Thymus (tissue), 11 donors: Measurements from ENCODE around the gene ACP7. TPM values are rescaled to one million over a fixed set of nuclear protein-coding genes. Genes with fewer than 3 reads are reported as not detected.

ENCODE experiments used
- DNase-seq, 9 donors: peaks; one replicate each; pipeline ENCODE4 v3.0.0-alpha.2; 2013; ENCODE audit warnings: low spot score in 9 of 9, low read depth in 6 of 9, missing footprints in 1 of 9
- H3K27ac ChIP-seq, 2 donors: one replicate each; pipeline ENCODE4 v1.5.1; 2013; ENCODE audit warnings: control low read depth in 1 of 2, low read depth in 1 of 2, low read length in 1 of 2, mild to moderate bottlenecking in 1 of 2, moderate library complexity in 1 of 2
- H3K27me3 ChIP-seq, 2 donors: one replicate each; pipeline ENCODE4 v1.5.1; 2013; ENCODE audit warnings: low read length in 1 of 2; ENCODE audit not compliant: control insufficient read depth in 2 of 2, insufficient read depth in 1 of 2
- H3K36me3 ChIP-seq, 2 donors: one replicate each; pipeline ENCODE4 v1.5.1; 2013; ENCODE audit warnings: low read length in 1 of 2, mild to moderate bottlenecking in 1 of 2, moderate library complexity in 1 of 2; ENCODE audit not compliant: control insufficient read depth in 2 of 2, insufficient read depth in 2 of 2
- H3K4me1 ChIP-seq, 2 donors: one replicate each; pipeline ENCODE4 v1.5.1; 2013; ENCODE audit warnings: low read length in 2 of 2; ENCODE audit not compliant: control insufficient read depth in 2 of 2, insufficient read depth in 2 of 2
- H3K4me3 ChIP-seq, 2 donors: one replicate each; pipeline ENCODE4 v1.5.1; 2013; ENCODE audit warnings: low read length in 2 of 2, control low read depth in 1 of 2, mild to moderate bottlenecking in 1 of 2
- H3K9me3 ChIP-seq, 2 donors: one replicate each; pipeline ENCODE4 v1.5.1; 2013; ENCODE audit warnings: low read length in 1 of 2, mild to moderate bottlenecking in 1 of 2; ENCODE audit not compliant: control insufficient read depth in 2 of 2, insufficient read depth in 1 of 2
- WGBS: extraction: QIAGEN DNeasy Blood & Tissue Kit; methylation state at CpG from one replicate; pipeline ENCODE4 v1.1.7; 2013; 5-methylcytosine and 5-hydroxymethylcytosine counted together
- polyA plus RNA-seq: library from polyadenylated mRNA; stranded (reverse); fragments of 200-250 nt; gene quantifications from one replicate; pipeline ENCODE4 v1.2.3, GENCODE V29; 2013
- total RNA-seq: library from RNA; stranded (reverse); fragments of 120-200 nt; gene quantifications from one replicate; pipeline ENCODE4 v1.2.4, GENCODE V29; 2013
- donor health status: healthy.

Gene ACP7
- total and polyA plus RNA-seq, 2 donors = under 0.01 to 0.11 TPM

DNA sequence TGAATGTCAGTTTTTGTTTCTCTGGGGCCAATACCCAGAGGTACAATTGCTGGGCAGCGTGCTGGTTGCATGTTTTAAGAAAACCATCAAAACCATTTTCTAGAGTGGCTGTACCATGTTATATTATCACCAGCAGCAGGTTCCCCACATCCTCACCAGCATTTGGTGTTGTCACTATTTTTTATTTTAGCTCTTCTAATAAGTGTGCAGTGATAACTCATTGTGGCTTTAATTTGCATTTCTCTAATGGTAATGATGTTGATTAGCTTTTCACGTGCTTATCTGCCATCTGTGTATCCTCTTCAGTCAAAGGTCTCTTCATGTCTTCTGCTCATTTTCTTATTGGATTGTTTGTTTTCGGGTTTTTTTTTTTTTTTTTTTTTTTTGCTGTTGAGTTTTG, 63.3 kb downstream of the ACP7 start:
- 83% methylated on average over 3 of the region's 3 CpGs for WGBS
- no peak overlapping the region for H3K27ac ChIP-seq
- peaks cover 0 to 4% of the 10 kb centered on the region in 2 donors for H3K36me3 ChIP-seq
- no peak overlapping the region for H3K4me3 ChIP-seq
- H3K27me3 ChIP-seq = no peaks in the 10 kb centered on the region
- H3K9me3 ChIP-seq = no peaks in the 10 kb centered on the region
- H3K4me1 ChIP-seq = peaks cover 2 to 35% of the 10 kb centered on the region in 2 donors
- DNase-seq = no peak

DNA sequence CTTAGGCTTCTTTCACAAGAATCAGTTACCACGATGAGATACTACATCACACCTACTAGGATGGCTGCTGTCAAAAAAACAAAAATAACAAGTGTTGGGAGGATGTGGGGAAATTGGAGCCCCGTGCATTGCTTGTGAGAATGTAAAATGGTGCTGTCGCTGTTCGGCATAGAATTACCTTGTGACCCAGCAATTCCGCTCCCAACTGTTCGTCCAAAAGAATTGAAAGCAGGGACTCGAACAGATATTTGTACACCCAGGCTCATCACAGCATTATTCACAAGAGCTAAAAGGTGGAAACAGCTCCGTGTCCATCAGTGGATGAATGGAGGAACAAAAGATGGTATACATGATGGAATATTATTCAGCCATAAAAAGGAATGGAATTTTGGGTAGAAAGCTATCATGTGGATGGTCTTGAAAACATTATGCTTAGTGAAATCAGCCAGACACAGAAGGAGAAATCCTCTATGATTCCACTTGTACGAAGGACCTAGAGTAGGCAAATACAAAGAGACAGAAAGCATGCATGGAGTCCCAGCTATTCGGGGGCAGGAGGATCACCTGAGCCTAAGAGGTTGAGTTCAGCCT, 64.9 kb downstream of the ACP7 start:
- Histone ChIP-seq H3K36me3 (peaks cover 0 to 4% of the 10 kb centered on the region in 2 donors), H3K27me3 (no peaks in the 10 kb centered on the region), H3K9me3 (no peaks in the 10 kb centered on the region), H3K4me3 (no peak overlapping the region), H3K27ac (no peak overlapping the region), H3K4me1 (peaks cover 2 to 32% of the 10 kb centered on the region in 2 donors)
- WGBS = 97% methylated on average over 10 of the region's 10 CpGs
- no peak for DNase-seq

- Histone ChIP-seq H3K4me3 (no peak overlapping the region), H3K4me1 (peaks cover 2 to 30% of the 10 kb centered on the region in 2 donors), H3K27me3 (no peaks in the 10 kb centered on the region), H3K27ac (no peak overlapping the region), H3K36me3 (peaks cover 0 to 4% of the 10 kb centered on the region in 2 donors), H3K9me3 (no peaks in the 10 kb centered on the region)
- no peak for DNase-seq
- WGBS = 97% methylated on average over 8 of the region's 8 CpGs
These were observed 66.1 kb downstream of the ACP7 start for GRCh38 chr19:39150235-39150634.

DNA sequence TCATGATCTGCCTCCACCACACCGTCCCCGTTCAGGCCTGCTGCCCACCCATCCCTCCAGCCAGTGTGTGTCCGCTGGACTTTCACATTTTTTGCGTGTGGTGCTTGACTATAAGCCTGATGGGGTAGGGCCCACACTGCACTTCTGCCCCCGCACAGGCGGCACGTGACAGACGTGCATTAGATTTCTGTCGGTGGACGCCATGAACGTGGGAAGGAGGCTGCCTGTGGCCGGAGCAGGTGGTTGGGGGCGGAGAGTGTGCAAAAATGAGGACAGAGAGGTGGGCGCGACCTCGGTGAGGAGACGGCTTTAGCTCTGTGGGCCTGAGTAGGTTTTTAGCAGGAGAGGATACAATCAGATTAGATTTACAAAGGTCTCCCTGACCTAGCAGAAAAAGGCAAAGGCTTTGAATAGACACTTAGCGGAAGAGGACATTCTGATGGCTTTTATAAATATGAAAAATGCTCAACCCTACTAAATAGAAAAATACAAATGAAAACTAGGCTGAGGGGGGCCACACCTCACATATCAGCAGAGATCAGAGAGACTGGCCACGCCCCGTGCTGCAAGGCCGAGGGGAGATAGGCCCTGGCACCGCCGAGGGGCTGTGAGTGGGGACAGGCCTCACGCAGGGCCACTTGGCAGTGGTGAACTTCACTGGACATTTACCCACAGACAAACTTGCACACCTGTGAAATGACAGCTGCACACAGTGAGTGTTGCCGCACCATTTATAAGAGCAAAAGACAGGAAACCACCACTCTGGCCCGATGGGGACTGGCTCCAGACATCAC, 66.8 kb downstream of the ACP7 start:
- WGBS = 88% methylated on average over 26 of the region's 26 CpGs
- H3K4me1 ChIP-seq = peaks cover 2 to 29% of the 10 kb centered on the region in 2 donors
- DNase-seq = no peak
- H3K36me3 ChIP-seq = peaks cover 0 to 4% of the 10 kb centered on the region in 2 donors
- no peaks in the 10 kb centered on the region for H3K9me3 ChIP-seq
- H3K27ac ChIP-seq = no peak overlapping the region
- H3K27me3 ChIP-seq = no peaks in the 10 kb centered on the region
- no peak overlapping the region for H3K4me3 ChIP-seq

DNA sequence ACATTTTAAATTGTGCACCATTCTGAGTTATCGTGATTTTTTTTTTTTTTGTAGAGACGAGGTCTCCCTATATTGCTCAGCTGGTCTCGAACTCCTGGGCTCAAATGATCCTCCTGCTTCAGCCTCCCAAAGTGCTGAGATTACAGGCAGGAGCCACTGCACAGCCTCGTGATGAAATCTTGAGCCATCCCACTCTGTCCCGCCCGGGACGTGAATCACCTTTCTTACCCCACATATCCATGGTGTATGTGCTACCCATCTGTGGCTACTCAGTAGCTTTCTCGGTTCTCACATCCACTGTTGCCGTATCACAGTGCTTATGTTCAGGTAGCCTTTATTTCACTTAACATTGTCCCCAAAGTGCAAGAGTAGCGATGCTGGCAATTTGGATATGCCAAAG, 67.9 kb downstream of the ACP7 start:
- Histone ChIP-seq H3K27ac (no peak overlapping the region), H3K27me3 (no peaks in the 10 kb centered on the region), H3K4me3 (no peak overlapping the region), H3K4me1 (peaks cover 2 to 27% of the 10 kb centered on the region in 2 donors), H3K36me3 (peaks cover 0 to 4% of the 10 kb centered on the region in 2 donors), H3K9me3 (no peaks in the 10 kb centered on the region)
- DNase-seq = no peak
- 98% methylated on average over 10 of the region's 10 CpGs for WGBS

- Histone ChIP-seq H3K4me3 (no peak overlapping the region), H3K4me1 (peaks cover 2 to 25% of the 10 kb centered on the region in 2 donors), H3K36me3 (peaks cover 0 to 3% of the 10 kb centered on the region in 2 donors), H3K9me3 (no peaks in the 10 kb centered on the region), H3K27ac (no peak overlapping the region), H3K27me3 (no peaks in the 10 kb centered on the region)
- 95% methylated on average over 13 of the region's 13 CpGs for WGBS
- DNase-seq = no peak
These were observed 70.0 kb downstream of the ACP7 start for GRCh38 chr19:39154100-39154628.

- Histone ChIP-seq H3K4me1 (peaks cover 2 to 25% of the 10 kb centered on the region in 2 donors), H3K36me3 (peaks cover 0 to 3% of the 10 kb centered on the region in 2 donors), H3K9me3 (no peaks in the 10 kb centered on the region), H3K27me3 (no peaks in the 10 kb centered on the region), H3K27ac (no peak overlapping the region), H3K4me3 (no peak overlapping the region)
- no peak for DNase-seq
- 89% methylated on average over 11 of the region's 11 CpGs for WGBS
These were observed 70.5 kb downstream of the ACP7 start for GRCh38 chr19:39154629-39155100.

- Histone ChIP-seq H3K27me3 (no peaks in the 10 kb centered on the region), H3K27ac (no peak overlapping the region), H3K9me3 (no peaks in the 10 kb centered on the region), H3K4me1 (peaks cover 2 to 25% of the 10 kb centered on the region in 2 donors), H3K36me3 (peaks cover 0 to 5% of the 10 kb centered on the region in 2 donors), H3K4me3 (no peak overlapping the region)
- WGBS = 91% methylated on average over 11 of the region's 11 CpGs
- DNase-seq = no peak
These were observed 71.0 kb downstream of the ACP7 start for GRCh38 chr19:39155114-39155700.

DNA sequence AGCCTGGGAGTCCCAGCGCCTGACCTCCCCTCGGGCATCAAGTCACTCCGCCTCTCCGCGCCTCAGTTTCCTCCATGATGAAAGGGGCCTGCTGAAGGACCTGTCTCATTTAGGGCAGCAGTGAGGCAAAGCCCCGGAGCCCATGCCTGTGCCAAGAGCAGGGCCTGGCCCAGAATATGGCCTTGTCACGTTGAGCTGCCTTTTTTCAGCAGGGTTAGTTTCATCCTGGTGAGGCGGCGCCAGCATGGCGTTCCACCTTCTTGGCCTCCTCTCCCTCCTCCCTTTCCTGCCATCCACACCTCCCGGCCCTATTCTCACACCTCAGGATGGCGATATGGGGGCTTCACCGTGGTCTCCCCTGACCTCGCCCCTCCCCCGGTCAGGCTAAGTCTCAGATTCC, 71.6 kb downstream of the ACP7 start:
- no peak overlapping the region for H3K27ac ChIP-seq
- H3K36me3 ChIP-seq = peaks cover 0 to 6% of the 10 kb centered on the region in 2 donors
- H3K4me1 ChIP-seq = peaks cover 2 to 25% of the 10 kb centered on the region in 2 donors
- no peaks in the 10 kb centered on the region for H3K27me3 ChIP-seq
- no peak overlapping the region for H3K4me3 ChIP-seq
- H3K9me3 ChIP-seq = no peaks in the 10 kb centered on the region
- no peak for DNase-seq
- 95% methylated on average over 15 of the region's 15 CpGs for WGBS
